HepG2 (cell line): Measurements from ENCODE around the gene USP35. TPM values are rescaled to one million over a fixed set of nuclear protein-coding genes. Genes with fewer than 3 reads are reported as not detected.

Experiments
- ELF3 ChIP-seq: IDR thresholded peaks from 2 replicates; pipeline ENCODE4 v1.6.1; 2016; ENCODE audit warnings: missing genetic modification reagents, missing compliant biosample characterization
- HNRNPK ChIP-seq: fragments of 200-400 bp; formaldehyde crosslinking; IDR thresholded peaks from 2 replicates; pipeline ENCODE4 v1.6.1; 2018; ENCODE audit warnings: low read length, low read depth, moderate library complexity, mild to moderate bottlenecking; ENCODE audit not compliant: poor library complexity, severe bottlenecking
- NFAT5 ChIP-seq: sonication (generic); formaldehyde crosslinking; IDR thresholded peaks from 2 replicates; pipeline ENCODE4 v1.4.0; 2020; ENCODE audit warnings: missing genetic modification reagents
- NFE2L1 ChIP-seq: sonication (generic); formaldehyde crosslinking; IDR thresholded peaks from 2 replicates; pipeline ENCODE4 v1.4.0; 2020; ENCODE audit warnings: missing genetic modification reagents, mild to moderate bottlenecking, borderline replicate concordance
- PHF21A ChIP-seq: sonication (generic); formaldehyde crosslinking; IDR thresholded peaks from 2 replicates; pipeline ENCODE4 v1.5.0; 2020; ENCODE audit warnings: mild to moderate bottlenecking, missing genetic modification reagents
- SMAD9 ChIP-seq: sonication (generic); formaldehyde crosslinking; IDR thresholded peaks from 2 replicates; pipeline ENCODE4 v1.5.1; 2020; ENCODE audit warnings: mild to moderate bottlenecking, missing genetic modification reagents
- SNAI1 ChIP-seq: sonication (generic); formaldehyde crosslinking; IDR thresholded peaks from 2 replicates; pipeline ENCODE4 v1.5.0; 2020; ENCODE audit warnings: mild to moderate bottlenecking, missing genetic modification reagents, borderline replicate concordance
- SYNCRIP ChIP-seq: fragments of 200-400 bp; formaldehyde crosslinking; IDR thresholded peaks from 2 replicates; pipeline ENCODE4 v1.6.1; 2018; ENCODE audit warnings: mild to moderate bottlenecking, low read depth, low read length; ENCODE audit not compliant: insufficient read depth
- TBX3 ChIP-seq: fragments of 450-650 bp; IDR thresholded peaks from 2 replicates; pipeline ENCODE4 v1.6.1; 2017; ENCODE audit warnings: antibody characterized with exemption, mild to moderate bottlenecking, inconsistent platforms, borderline replicate concordance
- TCF7L2 ChIP-seq: IDR thresholded peaks from 2 replicates; pipeline ENCODE4 v1.6.1; 2011; ENCODE audit warnings: mild to moderate bottlenecking, low read depth, low read length, moderate library complexity
- TMF1 ChIP-seq: sonication (generic); formaldehyde crosslinking; IDR thresholded peaks from 2 replicates; pipeline ENCODE4 v1.8.1; 2022; ENCODE audit warnings: low read depth, missing genetic modification reagents
- TRIM24 ChIP-seq: sonication (generic); formaldehyde crosslinking; IDR thresholded peaks from 2 replicates; pipeline ENCODE4 v1.8.0; 2022; ENCODE audit warnings: mild to moderate bottlenecking, missing genetic modification reagents
- ZBTB7A ChIP-seq: sonication (generic); formaldehyde crosslinking; IDR thresholded peaks from 2 replicates; pipeline ENCODE4 v1.8.0; 2022; ENCODE audit warnings: mild to moderate bottlenecking, missing genetic modification reagents
- ZMYM2 ChIP-seq: sonication (generic); formaldehyde crosslinking; IDR thresholded peaks from 2 replicates; pipeline ENCODE4 v1.8.0; 2022; ENCODE audit warnings: mild to moderate bottlenecking, missing genetic modification reagents
- ZNF143 ChIP-seq: sonication (generic); formaldehyde crosslinking; IDR thresholded peaks from 2 replicates; pipeline ENCODE4 v1.4.0; 2020; ENCODE audit warnings: missing genetic modification reagents
- ZNF207 ChIP-seq: fragments of 450-650 bp; IDR thresholded peaks from 2 replicates; pipeline ENCODE4 v1.6.1; 2016; ENCODE audit warnings: antibody characterized with exemption, borderline replicate concordance
- ZNF432 ChIP-seq: sonication (generic); formaldehyde crosslinking; IDR thresholded peaks from 2 replicates; pipeline ENCODE4 v1.5.0; 2020; ENCODE audit warnings: missing genetic modification reagents, mild to moderate bottlenecking, borderline replicate concordance
- ZNF460 ChIP-seq: sonication (generic); formaldehyde crosslinking; IDR thresholded peaks from 2 replicates; pipeline ENCODE4 v1.5.1; 2020; ENCODE audit warnings: missing genetic modification reagents, mild to moderate bottlenecking, borderline replicate concordance
- ZNF577 ChIP-seq: sonication (generic); formaldehyde crosslinking; IDR thresholded peaks from 2 replicates; pipeline ENCODE4 v1.4.0; 2020; ENCODE audit warnings: mild to moderate bottlenecking, low read depth, missing genetic modification reagents, borderline replicate concordance
- ZNF83 ChIP-seq: sonication (generic); formaldehyde crosslinking; IDR thresholded peaks from 2 replicates; pipeline ENCODE4 v1.4.0; 2020; ENCODE audit warnings: missing genetic modification reagents, mild to moderate bottlenecking, borderline replicate concordance
- polyA plus RNA-seq, 8 experiments: library from polyadenylated mRNA; depleted of rRNA in 3 of 8; stranded (reverse) in 7 of 8; unstranded in 1 of 8; fragments of >200 nt; fragmentation: Illumina TruSeq in 4 of 8; extraction: Trizol in 4 of 8; gene quantifications; 2 replicates each; pipeline versions ENCODE4 v1.2.1 to v1.2.3, GENCODE V29; 2011 to 2016; ENCODE audit warnings: low read depth in 4 of 8, missing spikeins in 1 of 8, mixed read lengths in 1 of 8; ENCODE audit not compliant: insufficient read depth in 1 of 8
- total RNA-seq, 5 experiments: library from RNA; depleted of rRNA; stranded (reverse); fragments of >200 nt; fragmentation: Illumina TruSeq; extraction: Trizol; gene quantifications; 2 replicates each; pipeline ENCODE4 v1.2.3, GENCODE V29; 2016; ENCODE audit warnings: low read depth in 1 of 5
- TF ChIP-seq, protein P1 (sequence below): sonication (generic); formaldehyde crosslinking; IDR thresholded peaks from 2 replicates; pipeline ENCODE4 v1.4.0; 2020; ENCODE audit warnings: mild to moderate bottlenecking, low read depth, missing genetic modification reagents
- TF ChIP-seq, protein P2 (sequence below): sonication (generic); formaldehyde crosslinking; IDR thresholded peaks from 2 replicates; pipeline ENCODE4 v1.5.1; 2020; ENCODE audit warnings: mild to moderate bottlenecking, missing genetic modification reagents, moderate library complexity

Gene USP35
- total and polyA plus RNA-seq, 2 of the 13 experiments (the other 11 are each of a cell fraction or from before 2014, with no cell fraction given): 4.6 to 7.7 TPM

DNA sequence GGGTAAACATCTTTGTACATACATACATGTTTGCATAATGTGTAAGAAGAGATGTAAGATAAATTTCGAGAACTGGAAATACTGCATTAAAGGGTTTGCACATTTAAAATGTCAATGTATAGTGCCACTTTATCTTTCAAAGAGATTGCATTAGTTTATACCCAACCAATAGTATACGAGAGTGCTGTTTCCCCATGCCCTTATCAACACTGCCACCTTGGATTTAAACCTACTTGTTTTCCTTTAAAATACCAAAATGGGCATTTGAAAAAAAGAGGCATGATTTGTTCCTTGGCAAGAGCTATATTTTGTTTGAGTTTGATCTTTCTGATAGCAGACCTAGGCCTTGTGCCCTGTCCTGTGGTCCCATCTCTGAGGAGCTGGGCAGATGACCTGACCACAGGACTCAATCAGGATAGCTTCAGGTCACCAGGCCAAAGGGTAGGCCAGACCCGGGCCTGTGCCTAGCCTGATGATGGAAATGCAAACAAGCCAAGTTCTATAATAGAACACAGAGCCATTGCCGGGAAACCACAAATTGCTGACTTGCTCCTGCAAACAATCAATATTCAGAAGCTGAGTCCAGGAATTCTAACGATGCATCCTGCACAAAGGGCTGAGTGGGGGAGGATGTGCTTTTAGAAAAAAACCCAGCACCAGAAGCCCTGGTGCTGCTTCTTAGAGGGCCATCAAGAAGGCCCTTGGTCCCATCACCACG, 32.4 kb upstream of the USP35 start (continued):
- TF ChIP-seq, protein P1, sequence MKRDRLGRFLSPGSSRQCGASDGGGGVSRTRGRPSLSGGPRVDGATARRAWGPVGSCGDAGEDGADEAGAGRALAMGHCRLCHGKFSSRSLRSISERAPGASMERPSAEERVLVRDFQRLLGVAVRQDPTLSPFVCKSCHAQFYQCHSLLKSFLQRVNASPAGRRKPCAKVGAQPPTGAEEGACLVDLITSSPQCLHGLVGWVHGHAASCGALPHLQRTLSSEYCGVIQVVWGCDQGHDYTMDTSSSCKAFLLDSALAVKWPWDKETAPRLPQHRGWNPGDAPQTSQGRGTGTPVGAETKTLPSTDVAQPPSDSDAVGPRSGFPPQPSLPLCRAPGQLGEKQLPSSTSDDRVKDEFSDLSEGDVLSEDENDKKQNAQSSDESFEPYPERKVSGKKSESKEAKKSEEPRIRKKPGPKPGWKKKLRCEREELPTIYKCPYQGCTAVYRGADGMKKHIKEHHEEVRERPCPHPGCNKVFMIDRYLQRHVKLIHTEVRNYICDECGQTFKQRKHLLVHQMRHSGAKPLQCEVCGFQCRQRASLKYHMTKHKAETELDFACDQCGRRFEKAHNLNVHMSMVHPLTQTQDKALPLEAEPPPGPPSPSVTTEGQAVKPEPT (CRISPR knock-in tag): no peak
- TF ChIP-seq ZNF83 (CRISPR knock-in tag): no peak
- TF ChIP-seq SYNCRIP: no peak
- no peak for TF ChIP-seq ZNF207
- TF ChIP-seq SMAD9: no peak
- no peak for TF ChIP-seq TRIM24 (CRISPR knock-in tag)
- TF ChIP-seq, protein P2, sequence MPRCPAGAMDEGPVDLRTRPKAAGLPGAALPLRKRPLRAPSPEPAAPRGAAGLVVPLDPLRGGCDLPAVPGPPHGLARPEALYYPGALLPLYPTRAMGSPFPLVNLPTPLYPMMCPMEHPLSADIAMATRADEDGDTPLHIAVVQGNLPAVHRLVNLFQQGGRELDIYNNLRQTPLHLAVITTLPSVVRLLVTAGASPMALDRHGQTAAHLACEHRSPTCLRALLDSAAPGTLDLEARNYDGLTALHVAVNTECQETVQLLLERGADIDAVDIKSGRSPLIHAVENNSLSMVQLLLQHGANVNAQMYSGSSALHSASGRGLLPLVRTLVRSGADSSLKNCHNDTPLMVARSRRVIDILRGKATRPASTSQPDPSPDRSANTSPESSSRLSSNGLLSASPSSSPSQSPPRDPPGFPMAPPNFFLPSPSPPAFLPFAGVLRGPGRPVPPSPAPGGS (CRISPR knock-in tag): no peak
- no peak for TF ChIP-seq HNRNPK
- TF ChIP-seq NFAT5 (CRISPR knock-in tag): no peak
- TF ChIP-seq NFE2L1 (CRISPR knock-in tag): no peak
- no peak for TF ChIP-seq ZNF577 (CRISPR knock-in tag)
- TF ChIP-seq ZBTB7A: no peak
- TF ChIP-seq TMF1: no peak
- TF ChIP-seq ZMYM2: no peak
- TF ChIP-seq TBX3: no peak
- no peak for TF ChIP-seq ZNF432 (CRISPR knock-in tag)
- no peak for TF ChIP-seq SNAI1 (CRISPR knock-in tag)
- TF ChIP-seq PHF21A (CRISPR knock-in tag): peak; percentile 99
- TF ChIP-seq ZNF460 (CRISPR knock-in tag): no peak; the same call in 1 of the 2 replicates
- TF ChIP-seq ZNF143 (CRISPR knock-in tag): no peak
- TF ChIP-seq TCF7L2: no peak
- TF ChIP-seq ELF3 (CRISPR knock-in tag): peak; percentile 84
